Retina (tissue), 1 donor: Measurements from ENCODE around the gene COL5A1.
A peak's percentile ranks its signal among the peaks of the same experiment; 100 is the strongest.

Experiments used
- DNase-seq: peaks from one replicate; pipeline ENCODE4 v3.0.0-alpha.2; 2016

COL5A1 gene

DNA sequence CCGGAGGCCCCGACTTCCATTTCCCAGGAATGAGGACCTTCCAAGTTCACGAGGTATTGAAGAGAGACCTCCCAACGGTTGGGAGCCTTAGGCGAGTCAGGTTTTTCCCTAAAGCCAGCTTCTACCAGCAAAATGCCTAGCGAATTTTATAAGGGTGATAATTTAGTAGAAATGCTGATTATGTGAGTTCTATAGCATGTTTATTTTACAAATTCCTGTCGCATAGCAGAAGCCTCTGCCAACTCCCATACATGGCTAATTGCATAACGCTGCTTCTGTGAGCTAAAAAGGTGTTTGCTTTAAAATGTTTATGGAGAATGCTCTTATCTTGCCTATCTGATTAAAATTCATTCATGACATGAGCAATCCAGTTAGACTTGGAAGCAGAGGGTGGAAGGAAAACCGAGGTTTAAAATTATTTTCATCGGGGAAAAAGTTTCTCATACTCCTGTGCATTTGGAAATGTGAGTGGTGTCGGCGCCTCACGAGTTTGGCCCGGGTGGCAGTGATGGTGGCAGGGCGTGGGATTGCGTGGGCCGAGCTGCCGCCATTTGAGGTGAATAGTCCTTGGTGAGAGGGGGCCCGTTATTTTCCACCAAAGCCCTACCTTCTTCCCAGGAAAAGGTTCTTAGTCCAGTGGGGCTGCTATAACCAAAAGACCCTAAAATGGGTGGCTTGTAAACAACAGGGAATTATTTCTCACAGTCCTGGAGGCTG, 134.6 kb downstream of the COL5A1 start:
- DNase-seq, result no peak

DNA sequence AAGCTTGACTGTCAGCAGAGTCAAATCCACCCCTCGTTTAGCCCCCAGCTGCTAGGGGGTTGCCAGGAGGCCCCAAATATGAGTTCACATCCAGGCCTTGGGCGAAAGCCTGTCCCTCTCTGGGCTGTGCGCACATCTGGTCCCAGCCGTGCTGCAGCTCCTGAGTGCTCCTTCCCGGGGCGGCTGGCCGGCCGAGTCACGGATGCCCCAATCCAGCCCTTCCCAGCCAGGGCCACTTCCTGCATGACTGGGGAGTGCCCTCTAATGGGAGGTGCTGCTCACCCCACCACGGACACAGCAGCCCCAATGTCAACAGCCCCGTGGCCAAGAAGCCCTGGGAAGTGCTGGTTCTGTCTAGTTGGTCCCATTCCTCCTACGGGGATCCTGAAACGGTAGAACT, 135.6 kb downstream of the COL5A1 start:
- DNase-seq, result no peak

DNA sequence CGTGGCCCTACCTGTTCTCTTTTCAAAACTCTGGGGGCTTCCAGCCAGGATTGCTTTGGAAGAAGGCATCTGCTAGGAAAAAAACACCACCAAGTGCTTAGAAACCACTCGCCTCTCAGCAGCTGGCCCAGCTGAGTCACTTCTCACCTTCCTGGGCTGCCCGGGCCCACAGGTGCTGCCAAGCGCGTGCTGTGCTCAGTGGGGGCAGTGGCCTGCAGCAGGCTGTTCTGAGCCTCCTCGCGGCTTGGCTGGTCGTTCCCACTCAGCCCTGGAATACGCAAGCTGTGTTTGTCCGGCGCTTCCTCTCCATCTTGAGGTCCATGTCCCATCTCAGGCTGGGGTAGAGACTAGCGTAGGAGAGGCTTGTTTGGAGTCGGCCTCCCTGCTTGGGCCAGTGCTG, 136.6 kb downstream of the COL5A1 start:
- no peak for DNase-seq

DNA sequence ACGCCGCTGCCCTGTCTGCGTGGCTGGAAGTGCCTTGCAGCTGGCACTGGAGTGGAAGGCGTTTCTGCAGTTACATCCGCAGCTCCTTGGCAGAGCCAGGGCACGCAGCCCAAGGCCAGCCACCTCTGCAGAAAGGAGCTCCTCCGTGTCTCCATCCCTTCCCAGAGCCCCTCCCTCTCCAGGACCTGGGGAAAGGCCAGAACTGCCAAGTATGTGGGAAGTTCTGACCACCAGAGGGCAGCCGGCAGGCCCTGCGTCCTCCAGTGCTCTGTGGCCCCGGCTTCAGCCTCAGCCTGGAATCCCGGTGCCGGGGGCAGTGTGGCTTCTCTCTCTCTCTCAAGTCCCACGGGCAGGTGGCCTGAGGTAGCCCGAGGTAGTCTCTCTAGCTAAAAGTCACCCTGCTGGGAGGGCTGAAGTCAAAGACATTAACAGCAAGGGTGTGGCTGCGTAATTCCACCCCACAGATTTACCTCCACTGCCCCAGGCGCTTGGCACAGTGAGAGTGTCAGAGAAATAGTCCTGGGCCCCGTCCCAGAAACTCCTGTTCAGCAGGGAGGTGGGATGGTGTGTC, 137.3 kb downstream of the COL5A1 start:
- DNase-seq, result peak; percentile 74

DNA sequence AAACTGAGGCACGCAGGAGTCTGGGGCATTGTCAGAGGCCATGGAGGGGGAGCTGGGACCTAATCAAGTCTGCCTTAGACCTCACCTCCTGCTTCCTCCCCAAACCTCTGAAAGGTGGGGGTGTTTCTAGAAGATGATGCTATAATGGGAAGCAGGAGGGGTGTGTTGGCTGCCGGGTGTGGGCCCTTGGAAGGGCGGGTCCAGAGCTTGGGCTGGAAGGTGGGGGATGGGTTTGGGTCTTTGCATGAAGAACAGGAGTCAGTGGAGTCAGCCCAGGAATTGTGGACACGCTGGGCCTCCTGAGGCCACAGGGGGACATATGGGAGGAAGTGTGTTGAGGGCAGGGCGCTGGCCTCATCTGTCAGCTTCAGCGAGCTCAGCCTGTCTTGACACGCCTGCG, 138.0 kb downstream of the COL5A1 start:
- DNase-seq, result no peak

DNA sequence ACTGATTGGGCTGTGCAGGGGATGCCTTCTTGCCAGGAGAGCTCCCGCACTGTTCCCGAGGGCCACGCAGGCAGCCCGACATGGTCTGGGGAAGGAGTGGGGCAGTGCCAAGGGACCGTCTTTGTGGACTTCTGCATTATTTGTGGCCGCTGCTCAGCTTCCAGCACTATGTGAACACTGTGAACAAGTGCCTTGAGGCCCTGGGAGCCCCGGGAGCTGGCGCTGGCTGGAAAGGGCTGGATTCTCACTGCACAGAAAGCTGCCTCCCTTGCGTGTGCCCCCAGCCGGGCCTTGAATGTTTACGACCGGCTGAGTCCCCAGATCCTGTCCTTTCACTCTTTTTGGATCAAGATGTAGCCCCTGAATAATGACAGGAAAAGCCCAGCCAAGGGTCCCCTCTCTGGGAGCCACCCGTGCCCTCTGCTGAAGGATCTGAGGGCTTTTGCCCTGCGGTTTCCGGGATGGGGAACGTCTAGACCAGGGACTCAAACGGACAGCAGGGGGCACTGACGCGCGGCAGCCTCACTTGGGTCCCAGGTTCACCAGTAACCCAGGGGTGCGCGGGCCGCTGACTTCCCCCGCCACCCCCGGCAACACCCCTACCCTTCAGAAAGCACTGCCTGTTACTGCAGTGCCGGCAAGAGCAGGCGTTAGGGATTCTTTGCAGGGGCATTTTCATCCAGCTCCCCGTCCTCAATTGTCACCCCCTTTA, 140.1 kb downstream of the COL5A1 start:
- peak; percentile 66 for DNase-seq

DNA sequence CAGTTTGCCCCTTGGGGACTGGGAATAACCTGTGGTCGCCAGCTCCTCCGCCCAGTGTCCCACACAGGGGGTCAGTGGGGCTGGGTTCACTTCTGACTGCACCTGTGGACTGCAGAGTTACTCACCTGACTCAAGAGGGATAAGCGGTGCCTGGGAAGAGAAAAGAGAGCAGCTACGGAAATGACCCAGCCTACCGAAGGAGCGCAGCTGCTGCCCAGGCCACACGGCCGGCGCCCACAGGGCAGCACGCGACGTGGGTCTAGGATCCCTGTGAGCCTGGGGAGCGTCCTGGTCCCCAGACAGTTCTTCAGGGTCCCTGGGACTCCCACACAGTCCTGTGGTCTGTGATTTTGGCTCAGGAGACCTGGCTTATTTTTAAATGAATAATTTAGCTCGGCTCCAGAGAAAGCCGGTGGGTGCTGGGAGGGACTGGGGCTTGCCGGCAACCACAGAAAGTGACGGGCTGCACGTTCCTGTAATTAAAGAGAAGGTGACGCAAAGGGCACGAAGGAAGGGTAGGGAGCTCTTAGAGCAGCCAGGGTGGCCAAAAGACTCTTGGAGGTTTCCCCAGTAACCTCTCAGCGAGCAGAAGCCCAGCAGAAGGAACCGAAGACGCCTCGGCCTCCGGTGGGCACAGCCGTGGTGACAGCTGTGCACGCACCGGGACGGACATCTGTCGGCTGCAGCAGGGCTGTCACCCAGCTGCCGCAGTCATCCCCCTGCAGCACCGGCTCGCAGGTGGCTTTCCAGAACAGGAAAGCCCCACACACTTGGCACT, 141.5 kb downstream of the COL5A1 start:
- no peak for DNase-seq

DNA sequence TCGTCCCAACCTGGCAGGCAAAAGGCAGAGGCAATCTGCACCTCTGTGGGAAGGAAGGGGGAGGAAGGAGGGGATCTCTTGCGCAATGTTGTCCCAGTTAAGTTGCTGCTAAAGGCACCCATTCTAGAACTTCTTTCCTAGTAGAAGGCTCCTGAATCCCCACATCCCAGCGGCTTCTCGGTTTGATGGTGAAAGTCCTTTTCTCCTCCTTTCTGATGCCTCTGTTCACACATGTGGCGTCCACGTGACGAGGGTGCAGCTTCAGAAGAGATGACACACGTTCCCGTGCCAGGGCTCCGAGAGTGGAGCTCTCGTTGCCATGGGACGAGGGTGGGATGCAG, 142.1 kb downstream of the COL5A1 start:
- DNase-seq, result no peak

DNA sequence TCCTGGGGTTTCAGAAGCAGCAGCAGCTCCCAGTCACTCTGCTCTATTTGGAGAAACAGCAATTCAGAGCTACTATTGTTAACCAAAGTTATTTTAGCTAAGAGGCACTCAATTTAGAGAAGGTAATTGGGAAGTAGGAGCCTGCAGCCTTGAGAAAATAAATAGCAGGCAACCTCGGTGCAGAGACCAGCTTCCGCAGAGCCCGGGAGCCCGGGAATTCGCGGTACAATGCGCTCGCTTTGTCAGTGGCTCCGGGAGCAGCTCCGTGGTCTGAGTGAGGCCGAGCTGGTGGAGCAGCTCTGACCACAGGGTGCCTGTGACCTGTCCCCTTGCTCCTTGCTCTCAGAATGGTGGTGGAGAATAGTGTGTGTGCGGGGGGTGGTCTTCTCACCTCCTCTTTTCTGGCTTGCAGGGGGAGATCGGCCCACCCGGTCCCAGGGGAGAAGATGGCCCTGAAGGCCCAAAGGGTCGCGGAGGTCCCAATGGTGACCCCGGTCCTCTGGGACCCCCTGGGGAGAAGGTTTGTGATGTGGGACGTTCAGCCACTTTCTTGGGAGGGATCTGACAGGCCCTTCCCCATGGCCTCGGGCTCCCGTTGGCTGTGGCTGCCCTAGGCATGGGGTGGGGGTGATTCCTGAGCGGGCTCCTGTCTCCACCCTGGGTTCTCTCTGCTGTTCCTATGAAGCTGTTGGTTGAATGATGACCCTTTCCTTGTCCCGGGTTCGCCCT, 143.1 kb downstream of the COL5A1 start:
- DNase-seq, result no peak

DNA sequence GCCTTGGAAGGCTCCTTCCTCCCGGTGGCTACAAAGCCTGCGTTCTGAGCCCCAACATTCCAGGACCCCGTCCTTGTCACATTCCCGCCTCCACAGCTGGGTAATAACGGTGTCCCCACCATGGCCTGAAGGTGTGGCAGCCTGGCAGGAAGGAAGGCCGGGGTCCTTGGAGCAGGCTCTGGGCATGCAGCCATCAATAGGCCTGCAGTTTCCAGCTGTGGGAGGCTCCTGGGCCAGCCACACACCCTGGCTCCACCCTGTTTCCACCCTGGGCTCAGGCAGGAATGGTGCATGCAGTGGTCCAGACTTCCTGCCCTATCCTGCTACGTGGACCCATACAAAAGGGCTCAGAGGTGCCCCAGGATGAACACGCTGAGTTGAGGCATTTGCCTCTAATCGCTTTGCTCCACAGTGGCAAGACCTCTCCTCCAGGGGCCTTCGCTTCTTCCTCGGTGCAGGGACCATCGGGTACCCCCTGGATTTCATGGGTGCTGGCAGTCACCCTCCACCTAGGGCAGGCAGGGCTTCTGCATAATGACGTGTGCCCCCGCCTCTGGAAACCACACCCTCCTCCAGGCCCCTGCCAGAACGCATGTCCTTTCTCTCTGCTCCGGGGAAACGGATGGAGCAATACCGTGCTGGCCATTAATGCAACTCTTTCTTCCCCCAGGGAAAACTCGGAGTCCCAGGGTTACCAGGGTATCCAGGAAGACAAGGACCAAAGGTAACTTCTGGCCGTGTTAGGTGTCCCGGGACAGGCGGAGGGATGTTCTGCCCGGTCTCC, 143.9 kb downstream of the COL5A1 start:
- no peak for DNase-seq

DNA sequence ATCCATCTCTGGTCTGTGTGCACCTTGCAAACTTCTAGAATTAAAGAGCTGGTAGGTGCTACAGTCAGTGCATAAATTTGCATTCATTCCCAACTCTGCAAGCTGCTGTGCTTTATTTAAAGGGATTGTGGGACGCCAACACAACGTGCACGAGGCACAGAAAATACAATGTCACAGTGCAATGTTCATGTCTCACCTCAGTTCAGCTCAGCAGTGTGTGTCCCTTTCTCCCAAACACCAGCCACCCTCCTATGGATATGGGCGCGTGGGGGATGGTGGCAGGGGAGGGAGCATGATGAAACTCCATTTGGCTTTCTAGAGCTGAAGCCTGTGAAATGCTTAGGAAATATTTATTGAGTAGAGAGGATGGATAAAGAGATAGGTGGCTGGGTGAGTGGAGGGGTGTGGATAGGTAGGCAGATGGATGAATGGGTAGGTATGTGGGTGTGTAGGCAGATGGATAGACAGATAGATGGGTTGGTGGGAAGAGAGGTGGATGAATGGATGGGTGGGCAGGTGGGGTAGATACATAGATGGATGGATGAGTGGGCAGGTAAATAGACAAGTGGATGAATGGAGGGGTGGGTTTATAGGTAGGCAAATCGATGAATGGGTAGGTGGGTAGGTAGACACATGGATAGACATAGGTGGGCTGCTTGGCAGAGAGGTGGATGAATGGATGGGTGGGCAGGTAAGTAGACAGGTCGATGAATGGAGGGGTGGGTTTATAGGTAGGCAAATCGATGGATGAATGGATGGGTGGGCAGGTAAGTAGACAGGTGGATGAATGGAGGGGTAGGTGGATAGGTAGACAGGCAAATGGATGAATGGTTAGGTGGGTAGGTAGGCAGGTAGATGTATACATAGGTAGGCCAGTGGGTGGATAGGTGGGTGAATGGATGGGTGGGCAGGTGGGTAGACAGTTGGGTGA, 146.3 kb downstream of the COL5A1 start:
- DNase-seq, result no peak

DNA sequence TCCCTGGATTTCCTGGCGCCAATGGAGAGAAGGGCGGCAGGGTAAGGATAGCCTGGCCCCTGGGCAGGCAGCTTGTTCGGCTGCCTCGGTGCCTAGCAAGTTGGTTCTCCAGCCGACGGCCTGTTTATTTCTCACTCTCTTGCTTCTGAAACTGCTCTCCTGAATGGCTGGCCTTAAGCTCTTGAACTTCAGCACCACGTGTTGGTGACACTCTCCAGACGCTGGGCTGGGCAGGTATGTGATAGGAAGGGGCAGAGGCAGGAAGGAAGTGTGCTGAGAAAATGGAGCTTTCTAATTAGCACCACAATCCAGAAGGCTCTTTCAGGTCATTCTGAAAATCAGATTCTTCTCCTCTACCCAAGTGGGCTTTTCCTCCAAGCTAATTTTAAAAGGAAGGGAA, 147.6 kb downstream of the COL5A1 start:
- no peak for DNase-seq

DNA sequence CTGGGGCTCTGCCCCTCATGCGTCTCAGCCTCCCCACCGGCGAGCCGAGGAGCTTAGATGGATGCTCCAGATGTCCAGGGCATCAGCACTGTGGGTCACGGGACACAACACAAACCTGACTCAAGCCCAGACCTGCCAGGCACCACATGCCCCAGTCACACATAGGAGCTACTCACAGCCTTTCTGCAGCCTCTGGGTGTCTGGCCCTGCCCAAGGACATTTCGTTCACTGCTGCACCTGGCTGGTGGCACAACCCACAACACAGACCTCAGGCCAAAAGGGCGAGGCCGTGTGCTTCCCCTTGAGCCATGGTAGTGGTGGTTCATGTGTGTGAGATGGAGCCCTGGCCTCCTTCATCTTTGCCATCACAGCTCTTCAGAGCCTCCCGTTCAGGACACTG, 149.4 kb downstream of the COL5A1 start:
- DNase-seq, result no peak

DNA sequence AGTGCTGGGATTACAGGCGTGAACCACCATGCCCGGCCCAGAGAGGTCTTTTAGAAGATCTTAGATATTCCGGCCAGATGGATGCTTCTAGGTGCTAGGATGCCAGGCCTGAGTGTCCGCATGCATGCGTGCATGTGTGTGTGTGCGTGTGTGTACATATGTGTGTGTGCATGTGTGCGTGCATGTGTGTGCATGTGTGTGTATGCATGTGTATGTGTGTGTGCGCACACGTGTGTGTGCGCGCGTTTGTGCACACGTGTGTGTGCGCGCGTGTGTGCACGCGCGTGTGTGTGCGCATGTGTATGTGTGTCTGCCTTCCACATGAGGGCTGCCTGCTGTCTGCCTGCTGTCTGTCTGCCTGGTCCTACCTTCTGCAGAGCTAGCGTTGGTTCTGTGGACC, 151.0 kb downstream of the COL5A1 start:
- DNase-seq, result no peak

DNA sequence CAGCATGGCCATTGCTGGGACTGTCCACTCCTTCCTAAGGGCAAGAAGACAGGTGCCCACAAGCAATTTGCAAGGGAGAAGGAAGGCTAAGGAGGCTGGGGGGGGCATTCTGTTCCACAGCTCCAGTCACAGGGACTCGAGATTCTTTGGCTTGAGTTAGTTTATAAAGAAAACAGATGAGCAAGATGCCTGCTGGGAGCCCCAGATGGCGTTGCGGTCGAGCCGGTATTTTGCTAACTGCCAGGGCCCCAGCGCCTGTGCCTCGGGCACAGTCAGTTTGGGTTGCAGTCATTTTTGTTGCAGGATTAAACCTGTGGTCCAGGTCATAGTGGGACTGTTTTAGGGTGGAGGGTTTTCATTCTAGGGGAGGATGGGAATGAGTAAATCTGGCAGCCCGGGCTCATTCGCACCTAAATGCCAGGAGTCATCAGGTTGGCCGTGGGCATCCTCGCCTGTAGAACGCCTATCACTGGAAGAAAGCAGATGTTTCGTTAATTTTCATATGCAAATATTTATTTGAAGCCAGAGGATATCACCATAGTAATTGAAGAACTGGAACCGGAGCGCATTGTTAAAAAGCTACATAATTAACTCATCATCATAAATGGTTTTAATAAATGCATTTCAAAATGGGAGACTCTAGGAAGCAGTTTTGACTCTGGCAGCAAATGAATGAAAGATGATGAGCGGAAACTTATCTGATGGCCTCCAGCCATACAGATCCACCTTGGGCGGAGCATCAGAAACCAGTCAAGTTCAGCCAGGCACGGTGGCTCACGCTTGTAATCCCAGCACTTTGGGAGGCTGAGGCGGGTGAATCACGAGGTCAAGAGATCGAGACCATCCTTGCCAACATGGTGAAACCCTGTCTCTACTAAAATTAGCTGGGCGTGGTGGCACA, 151.9 kb downstream of the COL5A1 start:
- DNase-seq, result no peak

DNA sequence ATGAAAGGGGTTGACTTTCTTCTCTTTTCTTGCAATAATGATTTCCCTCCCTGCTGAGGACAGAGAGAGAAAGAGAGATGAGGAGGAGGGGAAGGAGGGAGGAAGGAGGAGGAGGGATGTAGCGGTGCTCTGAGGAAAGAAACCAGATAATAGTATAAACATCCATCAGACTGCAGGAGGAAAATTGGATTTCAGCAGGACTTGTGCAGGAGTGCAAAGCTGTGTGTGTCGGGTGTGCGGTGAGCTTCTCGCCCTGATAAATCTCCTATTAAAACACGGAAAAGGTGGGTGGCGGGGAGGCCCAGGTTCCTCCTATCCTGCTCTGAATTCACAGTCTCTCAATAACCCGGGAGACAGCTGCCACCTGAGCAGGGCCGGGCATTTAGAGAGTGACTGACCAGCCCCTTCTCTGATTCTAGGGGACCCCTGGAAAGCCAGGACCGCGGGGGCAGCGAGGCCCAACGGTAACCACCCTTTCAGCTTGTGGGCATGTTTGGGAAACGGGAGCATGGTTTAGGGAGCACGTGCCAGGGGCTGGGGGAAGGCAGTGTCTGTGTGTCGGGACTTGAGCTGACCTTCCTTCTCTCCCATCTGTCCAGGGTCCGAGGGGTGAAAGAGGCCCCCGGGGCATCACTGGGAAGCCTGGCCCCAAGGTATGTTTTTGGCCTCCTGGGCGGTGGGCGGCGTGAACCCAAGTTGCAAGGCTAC, 153.2 kb downstream of the COL5A1 start:
- no peak for DNase-seq

DNA sequence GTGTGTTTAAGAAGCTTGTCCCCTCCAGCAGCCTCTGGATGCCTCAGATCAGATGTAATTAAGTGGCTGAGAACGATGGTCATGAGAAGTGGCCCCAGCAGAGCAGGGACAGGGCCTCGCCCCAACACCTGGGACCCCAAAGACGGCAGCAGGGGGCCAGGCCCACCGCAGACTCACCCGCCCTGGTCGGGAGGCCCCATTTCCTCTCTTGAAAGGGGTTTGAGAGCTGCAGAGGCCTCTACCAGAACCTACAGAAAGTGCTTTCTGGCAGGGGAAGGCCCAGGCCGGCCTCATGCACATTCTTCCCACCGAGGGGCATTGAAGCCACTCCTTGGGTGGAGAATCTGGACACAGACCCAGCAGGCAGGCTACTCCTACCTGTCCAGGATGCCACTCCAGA, 153.8 kb downstream of the COL5A1 start:
- no peak for DNase-seq

DNA sequence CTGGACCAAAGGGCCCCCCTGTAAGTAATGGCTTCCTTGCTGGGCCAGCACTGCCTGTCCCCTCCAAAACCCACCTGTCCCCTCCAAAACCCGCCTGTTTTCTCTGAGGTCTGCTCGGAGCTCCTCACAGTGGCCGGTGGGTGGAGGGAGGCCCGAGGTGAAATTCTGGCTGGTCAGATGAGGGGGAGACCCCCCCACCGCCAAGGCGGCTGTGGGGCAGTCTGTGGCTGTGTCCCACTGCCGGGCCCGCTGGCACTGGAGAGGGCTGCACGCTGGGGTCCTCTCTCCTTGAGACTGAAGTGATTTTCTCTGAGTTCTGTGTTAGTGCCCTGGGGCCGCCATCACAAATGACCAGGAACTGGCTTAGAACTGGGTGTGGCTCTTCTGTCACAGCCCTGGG, 155.3 kb downstream of the COL5A1 start:
- no peak for DNase-seq

DNA sequence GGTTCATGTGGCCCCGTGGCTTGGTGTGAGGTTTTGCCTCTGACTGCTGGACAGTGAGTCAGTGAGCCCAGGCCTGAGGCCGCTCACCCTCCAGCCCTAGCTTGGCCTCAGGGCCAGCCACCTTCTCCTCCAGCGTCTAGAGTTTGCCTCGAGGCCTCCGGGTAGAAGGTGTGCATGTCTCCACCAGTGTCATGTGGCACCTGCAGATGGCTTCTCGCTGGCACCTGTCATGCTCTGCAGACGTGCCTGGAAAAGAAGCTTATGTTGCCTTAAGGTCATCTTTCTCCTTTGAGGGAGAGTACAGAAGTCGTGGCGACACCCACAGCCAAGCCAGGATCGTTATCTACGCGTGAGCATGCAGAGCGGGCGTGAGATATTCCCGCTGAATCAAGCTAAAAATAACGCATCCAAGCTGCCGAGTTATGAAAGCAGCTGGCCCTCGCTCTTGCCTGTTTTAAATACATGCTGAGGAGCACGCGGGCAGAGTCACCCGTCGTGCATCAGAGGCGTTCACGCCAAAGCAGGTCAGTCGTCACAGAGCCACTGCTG, 159.3 kb downstream of the COL5A1 start:
- peak; percentile 51 for DNase-seq
